T-helper 2 cell treated with Interferon-gamma antibody and Interleukin-4, amounts not matched to agents 100 ng/mL and 5 ng/mL, for 36 hours (primary cell): ENCODE measurements around the gene DSE. TPM values are rescaled to one million over a fixed set of nuclear protein-coding genes. Genes with fewer than 3 reads are reported as not detected.

Experiments used
- intact Hi-C: fragments of 100-400 bp; cut with micrococcal nuclease; formaldehyde crosslinking; loops from one replicate; pipeline ENCODE4 v1.15.1; 2023
- total RNA-seq: library from RNA; stranded (reverse); gene quantifications from 2 replicates; pipeline ENCODE4 v1.2.3, GENCODE V29; 2022

DSE gene
- total RNA-seq, 1 donor from 2014 or later = 3.0 TPM

DNA sequence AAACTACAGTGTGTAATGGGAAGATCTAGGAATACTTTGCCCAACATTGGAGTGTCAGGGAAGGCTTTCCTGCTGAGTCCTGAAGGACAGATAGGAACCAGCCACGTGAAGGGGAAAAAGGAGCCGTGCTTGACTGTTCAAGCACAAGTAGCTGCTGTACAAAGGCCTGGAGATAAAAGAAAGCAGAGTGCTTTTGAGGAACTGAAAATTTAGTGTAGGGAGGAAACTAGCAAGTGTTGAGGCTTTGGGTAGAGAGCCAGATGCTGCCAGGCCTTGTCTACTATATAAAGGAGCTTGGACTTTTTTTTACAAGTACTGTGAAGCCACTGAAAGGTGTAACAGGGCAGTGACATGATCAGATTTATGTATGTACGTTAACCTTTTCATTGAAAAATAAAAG lies 39.0 kb downstream of the DSE start:
- intact Hi-C loops = no loop called here

DNA sequence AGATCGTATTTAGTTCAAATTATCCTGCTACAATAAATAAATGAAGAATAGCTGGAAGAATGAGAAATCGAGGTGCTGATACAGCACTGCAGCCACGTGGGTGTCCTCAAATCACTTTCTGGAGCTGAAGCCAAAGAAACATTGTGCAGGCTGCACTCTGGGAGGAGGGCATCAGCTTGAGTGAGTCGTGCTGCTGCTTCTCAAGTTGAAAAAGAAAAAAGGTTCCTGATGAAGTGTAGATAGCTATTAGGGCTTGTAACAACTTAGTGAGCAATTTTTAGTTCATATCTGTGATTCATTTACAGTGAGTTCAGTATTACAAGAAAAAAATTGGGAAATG lies 40.5 kb downstream of the DSE start:
- intact Hi-C loops = no loop called here

DNA sequence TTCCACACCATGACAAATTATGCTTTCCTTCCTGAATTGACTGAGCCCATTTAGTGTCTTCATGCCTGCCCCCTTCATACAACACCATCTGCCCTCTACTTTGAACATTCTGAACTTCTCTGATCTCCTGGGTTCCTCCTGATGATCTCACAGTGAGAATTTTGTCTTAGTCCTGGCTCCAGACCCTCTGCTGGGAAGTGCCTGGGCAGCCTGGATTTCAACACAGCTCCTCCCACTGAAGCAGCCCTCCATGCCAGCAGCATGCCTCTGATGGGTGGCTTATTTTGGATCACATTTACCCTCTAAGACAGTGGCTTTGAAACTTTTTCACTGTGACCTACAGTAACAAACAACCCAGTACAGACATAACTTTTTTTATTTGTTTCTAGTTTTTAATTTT lies 41.5 kb downstream of the DSE start:
- intact Hi-C loops = no loop called here

DNA sequence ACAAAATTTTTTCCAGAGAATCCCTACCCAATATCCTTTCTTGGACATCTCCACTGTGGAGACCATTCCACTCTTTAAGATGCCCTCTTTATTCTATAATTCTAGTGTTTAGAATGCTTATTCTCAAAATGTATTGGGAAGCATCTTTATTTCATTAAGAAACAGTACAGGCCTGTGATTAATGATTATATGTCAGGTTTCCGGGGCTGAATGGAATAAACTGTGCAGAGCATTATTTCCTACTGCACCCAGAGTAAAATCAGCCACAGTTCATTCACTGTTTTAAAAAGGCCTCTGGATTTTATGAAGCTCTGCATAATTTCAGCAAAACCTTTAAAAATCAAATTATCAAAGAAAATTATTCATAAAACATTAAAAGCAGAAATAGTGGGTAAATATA lies 42.6 kb downstream of the DSE start:
- intact Hi-C loops = no loop called here

DNA sequence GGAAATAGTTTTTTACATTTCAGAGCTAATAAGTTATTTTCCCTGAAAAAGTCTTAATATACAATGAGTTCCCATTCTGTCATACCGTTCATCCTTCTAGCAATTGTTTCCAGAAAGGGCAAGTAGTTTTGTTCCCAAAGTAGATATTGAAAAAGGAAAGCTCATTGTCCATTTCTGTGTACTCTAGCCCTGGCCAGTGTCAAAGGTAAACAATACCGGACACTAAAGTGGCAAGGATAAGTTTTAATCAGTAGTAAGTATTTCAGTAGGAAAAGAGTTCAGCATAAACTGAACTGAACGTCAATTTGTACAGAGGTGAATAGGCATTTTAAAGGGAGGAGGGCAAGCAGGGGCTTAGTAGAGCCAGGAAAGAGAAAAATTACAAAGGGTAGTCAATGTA lies 46.9 kb downstream of the DSE start:
- intact Hi-C loops = no loop called here

DNA sequence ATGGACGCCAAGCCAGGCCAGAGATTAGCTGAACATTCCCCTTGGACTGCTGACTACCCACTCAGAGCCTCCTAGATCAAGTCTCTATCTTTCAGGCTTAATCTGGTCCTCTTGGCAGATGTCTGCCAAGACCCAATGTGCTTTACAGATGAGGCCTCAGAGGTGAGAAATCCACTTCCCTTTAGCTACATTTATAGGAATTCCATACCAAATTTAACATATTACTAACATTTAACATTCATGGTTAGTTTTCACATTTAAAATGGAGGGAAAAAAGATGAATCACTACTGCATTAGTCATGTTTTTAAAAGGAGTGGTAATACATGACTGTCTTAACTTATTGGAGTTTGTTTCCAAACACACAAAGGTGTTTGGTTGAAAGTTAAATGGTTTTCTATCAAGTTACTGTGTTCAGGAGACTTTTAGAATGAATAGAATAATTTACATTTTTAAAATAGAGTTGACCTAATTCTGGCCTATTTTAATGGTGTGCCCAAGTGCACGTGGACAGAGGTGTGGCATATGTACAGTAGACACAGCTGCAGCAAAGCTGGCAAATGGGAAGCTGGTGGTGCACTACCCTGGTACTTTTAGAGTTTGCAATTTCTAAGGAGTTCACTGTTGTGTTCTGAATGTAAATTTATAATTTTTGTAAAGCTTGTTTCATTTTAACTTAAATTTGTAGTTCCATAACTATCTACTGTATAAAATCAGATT lies 48.5 kb downstream of the DSE start:
- intact Hi-C loops = no loop called here

DNA sequence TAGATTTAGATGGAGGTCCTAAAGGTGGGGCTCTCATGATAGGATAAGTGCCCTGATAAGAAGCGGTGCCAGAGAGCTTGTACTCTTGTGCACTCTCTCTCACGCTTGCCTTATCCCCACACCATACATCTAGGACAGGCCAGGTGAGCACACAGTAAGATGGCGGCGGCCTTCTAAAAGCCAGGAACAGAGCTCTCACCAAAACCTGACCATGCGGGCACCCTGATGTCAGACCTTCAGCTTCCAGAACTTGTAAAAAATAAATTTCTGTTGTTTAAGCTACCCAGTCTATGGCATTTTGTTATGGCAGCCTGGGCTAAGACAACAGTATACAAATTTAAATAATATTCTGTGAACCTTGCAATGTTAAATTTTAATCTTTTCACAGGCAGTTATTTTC lies 49.6 kb downstream of the DSE start:
- intact Hi-C loops = no loop called here

DNA sequence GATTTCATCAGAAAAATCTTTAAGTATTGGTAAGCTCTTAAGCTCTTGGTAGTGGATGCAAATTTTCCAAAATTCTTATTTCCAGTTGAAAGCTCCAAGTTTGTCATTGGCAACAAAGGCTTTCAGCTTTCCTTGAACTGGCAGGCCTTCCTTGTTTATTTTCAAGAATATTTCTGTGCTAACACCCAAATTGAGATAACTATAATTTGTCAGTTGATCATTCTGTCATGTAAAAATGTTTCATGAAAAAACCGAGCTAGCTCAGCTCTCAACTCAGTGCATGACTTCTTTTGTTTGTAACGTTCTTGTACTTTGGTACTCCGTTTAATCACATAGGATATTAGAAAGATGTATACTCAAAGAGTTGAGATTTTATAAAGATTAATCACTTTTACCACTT lies 51.5 kb downstream of the DSE start:
- intact Hi-C loops = no loop called here

DNA sequence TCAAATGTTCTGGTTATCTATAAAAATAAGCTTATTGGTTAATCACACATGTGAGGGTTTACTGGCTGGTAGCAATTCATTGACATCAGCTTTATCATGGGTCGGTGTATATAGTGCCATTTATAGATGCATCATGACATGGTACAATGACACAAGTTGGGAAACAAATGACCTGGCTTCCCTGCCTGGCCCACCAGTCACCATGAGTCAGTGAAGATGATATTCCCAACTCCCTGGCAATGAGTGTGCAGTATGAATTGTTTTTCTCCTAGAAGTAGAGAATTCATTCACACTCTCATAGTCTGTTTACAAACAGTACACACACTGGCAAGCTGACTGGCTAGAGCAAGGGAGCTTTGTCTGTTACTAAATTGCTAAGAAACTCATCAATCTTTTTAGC lies 53.3 kb downstream of the DSE start:
- intact Hi-C loops = no loop called here

DNA sequence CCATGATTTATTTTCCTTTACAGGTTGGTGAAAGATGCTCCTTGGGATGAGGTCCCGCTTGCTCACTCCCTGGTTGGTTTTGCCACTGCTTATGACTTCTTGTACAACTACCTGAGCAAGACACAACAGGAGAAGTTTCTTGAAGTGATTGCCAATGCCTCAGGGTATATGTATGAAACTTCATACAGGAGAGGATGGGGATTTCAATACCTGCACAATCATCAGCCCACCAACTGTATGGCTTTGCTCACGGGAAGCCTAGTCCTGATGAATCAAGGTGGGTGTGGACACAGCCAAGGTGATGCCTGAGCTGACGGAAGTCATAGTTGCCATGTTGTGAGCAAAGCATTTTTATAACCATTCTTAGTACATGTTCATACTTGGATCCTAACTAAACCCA lies 55.8 kb downstream of the DSE start:
- intact Hi-C loops = no loop called here

DNA sequence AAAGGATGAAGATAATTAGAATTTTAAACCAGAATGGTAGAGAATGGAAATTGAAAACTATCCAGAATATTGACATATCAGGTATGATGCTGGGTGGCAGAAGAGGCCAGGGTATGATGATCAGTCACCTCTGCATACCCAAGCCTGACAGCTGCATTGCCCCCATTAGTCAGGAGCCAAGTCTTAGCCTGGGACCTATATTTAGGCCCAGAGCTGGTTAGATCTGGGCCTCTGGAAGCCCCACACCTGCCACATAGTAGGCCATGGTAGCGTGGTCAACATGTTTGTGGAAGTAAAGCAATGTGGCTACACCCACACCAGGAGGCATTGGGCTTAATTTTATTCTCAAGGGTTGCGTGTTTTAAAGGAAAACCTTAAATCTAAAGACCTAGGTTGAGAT lies 58.4 kb downstream of the DSE start:
- intact Hi-C loops = no loop called here

DNA sequence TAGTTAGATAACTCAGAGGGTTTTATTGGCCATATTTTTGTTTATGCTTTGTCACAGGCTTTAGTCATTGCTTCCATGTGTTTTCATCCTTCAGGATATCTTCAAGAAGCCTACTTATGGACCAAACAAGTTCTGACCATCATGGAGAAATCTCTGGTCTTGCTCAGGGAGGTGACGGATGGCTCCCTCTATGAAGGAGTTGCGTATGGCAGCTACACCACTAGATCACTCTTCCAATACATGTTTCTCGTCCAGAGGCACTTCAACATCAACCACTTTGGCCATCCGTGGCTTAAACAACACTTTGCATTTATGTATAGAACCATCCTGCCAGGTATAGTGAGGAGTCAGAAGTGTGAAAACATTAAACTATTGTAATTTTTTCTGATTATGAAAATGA lies 60.1 kb downstream of the DSE start:
- intact Hi-C loops = no loop called here

DNA sequence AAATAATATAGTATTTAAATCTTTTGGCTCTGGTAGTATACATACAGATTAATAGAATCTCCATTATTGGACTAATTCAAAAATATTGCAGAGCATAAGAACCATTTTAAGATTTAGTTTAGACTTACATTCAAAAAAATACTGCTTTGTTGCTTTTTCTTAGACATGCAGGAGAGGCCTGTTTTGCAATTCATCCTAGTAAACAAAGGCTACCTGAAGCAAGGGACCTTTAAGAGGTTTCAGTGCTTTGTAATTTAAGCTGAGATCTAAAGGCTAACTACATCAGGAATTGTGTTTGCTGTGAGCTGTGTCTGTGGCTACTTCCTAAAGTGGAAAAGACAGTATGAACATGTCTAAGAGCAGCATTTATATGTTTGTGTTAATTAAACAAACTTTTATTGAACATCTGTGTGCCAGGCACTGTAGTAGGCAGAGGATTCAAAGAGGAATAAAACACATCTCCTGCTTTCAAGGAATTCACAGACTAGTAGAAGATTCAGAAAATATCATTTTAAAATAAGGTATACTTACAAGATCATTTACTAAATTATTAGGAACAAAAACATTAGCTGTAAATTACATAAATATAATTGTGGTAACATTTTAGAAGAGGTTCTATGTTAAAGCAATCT lies 61.3 kb downstream of the DSE start:
- intact Hi-C loops = no loop called here

DNA sequence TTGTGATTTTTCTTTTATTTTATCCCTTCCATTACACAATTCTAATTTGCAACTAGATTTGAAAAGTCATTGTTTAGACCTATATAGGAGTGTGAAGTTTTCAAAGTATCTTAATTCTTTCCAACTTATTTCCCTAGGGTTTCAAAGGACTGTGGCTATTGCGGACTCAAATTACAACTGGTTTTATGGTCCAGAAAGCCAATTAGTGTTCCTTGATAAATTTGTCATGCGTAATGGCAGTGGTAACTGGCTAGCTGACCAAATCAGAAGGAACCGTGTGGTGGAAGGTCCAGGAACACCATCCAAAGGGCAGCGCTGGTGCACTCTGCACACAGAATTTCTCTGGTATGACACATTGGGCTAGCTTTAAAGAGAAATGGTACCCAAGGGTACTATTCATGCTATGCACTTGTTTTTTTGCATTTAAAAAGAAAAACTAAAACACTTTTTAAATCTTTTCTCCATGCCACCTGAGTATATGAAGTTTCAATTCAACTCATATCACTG lies 62.5 kb downstream of the DSE start:
- intact Hi-C loops = no loop called here

DNA sequence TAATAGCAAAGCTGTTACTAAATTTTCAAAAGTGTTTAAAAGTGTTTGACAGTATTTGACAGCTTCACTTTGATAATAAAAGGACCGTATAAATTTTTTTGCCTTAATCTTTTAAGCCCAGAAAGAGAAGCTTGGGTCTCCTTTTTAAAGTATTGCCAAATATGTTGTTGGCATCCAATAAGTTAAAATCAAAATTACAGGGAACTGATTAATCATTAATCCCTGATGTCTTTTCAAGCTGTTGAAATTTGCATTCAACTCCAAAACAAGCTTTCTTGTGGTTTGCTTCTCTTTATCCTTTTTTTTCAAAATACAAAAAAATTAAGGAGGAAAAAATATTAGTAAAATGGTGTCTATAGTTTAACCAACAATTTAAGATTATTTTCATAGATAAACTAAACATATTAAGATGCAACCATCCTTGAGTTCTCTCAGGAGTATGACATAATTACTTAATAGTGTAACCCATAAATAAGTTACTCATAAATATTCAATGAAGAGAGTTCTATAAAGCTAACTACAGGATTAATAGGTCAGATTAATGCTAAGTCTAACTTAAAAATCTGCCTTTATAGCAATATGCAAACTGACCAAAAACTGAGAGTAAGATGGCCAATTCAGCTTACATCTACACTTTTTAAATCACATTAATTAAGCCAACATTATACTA lies 63.4 kb downstream of the DSE start:
- intact Hi-C loops = no loop called here

DNA sequence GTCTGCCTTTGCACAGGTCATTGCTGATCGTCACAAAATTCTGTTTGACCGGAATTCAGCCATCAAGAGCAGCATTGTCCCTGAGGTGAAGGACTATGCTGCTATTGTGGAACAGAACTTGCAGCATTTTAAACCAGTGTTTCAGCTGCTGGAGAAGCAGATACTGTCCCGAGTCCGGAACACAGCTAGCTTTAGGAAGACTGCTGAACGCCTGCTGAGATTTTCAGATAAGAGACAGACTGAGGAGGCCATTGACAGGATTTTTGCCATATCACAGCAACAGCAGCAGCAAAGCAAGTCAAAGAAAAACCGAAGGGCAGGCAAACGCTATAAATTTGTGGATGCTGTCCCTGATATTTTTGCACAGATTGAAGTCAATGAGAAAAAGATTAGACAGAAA lies 65.8 kb downstream of the DSE start:
- intact Hi-C loops = no loop called here

DNA sequence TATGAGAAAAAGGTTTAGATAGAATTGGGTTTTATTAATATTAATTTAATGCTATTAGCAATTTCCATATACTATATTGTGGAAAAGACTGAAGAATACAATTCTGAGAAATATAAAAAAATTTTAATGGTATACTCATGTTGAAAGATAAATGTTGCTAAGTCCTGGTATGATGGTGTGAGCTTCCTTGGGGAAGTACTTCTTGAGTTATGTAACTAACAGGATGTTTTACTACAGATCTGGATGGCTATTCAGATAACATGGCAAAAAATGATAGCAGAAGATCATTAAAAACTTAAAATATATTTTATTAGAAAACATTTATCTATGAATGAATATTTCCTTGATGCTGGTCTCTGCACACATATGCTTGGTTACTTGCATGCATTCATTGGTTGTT lies 66.9 kb downstream of the DSE start:
- intact Hi-C loops = no loop called here

DNA sequence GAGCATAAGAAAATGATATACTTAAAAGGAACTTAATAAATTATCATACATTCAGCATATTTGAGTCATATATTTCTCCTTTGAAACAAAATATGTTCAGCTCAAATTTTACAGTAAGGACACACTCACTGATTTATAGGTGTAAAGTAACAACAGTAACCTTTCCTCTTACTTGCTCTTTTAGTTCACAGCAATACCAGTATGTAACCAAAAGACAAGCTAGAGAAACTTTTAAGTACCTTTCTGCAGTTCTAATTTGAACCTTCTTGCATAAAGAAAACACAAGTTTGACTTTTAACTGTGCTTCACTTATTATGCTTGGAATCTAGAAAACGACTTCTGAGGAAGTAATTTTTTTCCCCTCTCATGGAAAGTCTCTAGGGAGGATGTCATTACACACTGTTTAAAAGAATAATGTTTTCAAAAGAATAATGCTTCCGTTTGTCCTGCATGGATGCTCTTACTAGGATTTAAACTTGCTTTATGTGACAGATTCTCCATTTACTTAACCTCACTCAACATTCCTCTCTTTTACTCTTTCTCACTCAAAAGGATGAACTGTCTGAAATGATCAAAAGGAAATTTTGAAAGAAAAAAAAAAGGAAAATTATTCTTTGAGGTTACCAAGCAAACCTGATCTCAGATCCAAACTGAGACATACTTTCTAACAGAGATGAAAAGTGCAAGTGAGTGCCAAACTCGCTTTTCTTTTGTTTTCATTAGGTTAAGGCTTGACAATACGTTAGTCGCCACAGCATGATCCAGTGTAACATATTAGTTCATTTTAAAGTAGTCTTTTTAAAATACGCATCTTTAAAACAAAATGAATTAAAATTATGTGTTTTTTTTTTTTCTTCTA lies 68.1 kb downstream of the DSE start:
- intact Hi-C loops = no loop called here

DNA sequence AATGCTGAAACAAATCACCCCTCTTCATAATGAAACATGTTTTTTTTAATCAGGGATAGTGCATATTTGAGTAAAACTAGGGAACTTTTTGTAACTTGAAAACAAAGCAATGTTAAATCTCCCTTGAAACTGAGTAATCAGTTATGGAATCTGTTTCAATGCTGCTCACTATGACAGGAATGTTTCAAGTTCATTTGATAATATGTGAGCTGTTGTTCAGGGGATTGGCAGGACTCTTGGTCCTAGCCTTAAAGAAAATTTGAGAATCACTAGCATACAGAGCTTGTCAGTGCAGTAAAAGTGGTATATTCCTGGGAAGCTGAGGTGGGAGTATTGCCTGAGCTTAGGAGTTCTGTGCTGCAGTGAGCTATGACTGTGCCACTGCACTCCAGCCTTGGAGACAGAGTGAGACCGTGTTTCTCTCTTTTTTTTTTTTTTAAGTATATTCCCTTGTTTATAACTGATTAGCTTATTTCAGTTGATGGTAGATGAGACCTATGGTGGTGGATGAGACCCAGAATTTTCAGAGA lies 68.8 kb downstream of the DSE start:
- intact Hi-C loops = no loop called here

DNA sequence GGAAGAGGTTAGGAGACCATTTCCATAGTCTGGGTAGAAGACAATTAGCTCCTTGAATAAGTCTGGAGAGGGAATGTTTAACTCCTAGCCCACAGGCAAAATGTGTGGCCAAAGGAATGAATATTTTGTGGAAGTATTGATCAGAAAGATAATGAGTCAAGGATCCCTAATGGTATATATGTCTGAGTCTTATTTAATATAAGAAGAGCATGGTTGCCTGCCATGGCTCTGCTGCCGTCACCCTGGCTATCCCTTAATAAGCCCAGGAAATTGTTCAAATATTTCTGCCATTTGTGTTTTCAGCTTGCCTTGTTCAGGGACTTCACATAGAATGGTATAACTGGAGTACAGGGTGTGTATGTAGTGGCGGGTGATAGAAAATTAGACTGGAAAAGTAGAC lies 72.4 kb downstream of the DSE start:
- intact Hi-C loops = no loop called here

DNA sequence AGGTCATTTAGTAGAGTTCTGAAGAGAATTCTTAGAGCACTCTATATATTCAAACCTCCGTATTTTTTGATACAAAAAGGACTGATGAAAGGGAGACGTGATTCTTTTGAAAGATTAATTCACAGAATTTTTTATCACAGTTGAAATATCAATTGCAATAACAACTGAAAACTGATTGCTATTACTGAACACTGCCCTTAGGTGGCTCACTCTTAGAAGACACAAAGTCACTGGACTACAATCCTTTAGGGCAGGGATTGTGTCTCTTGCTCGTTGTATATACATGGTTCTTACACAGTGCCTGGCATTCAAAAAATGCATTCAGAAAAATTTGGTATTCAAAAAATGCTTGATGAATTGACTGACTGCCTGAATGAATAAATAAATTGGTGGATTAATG lies 73.3 kb downstream of the DSE start:
- intact Hi-C loops = loop anchor here (1.0 kb wide), 2 partner anchors 88 to 117 kb away; no protein-coding TSS in a partner anchor
